K562 (cell line): ENCODE measurements around the gene C16orf74. TPM values are rescaled to one million over a fixed set of nuclear protein-coding genes. Genes with fewer than 3 reads are reported as not detected.

Experiments
- ATAC-seq: fragments of 200-7000 bp; cut with Tn5 transposase; 3 replicates; pipeline ENCODE4 v1.9.1; 2020; ENCODE audit warnings: moderate library complexity
- BruUV-seq: library from RNA; stranded (reverse); fragments of 400-500 nt; replicated peaks from 2 replicates; lab custom pipeline; 2021; lab: Mats Ljungman, UMichigan
- CTCF ChIA-PET: fragments of 300-600 bp; formaldehyde crosslinking; extraction: SDS; loops from one replicate; lab custom pipeline; 2021; ENCODE audit warnings: low intra/inter-chr PET ratio; lab: Yijun Ruan, JAX
- POLR2A ChIA-PET: fragments of 300-600, 350-650 bp; sonication (Branson Sonifier 250); formaldehyde crosslinking; extraction: SDS; loops from one replicate; lab custom pipeline; 2021; ENCODE audit warnings: antibody characterized with exemption, inconsistent platforms; lab: Yijun Ruan, JAX
- DNase-seq, 4 experiments: peaks; one replicate each; pipeline versions ENCODE4 v3.0.0 to v3.0.0-alpha.2; 2011 to 2018; ENCODE audit warnings: low spot score in 3 of 4, mixed read lengths in 3 of 4; ENCODE audit errors: extremely low read depth in 1 of 4
- FAIRE-seq: peaks from 2 replicates; lab custom pipeline; 2011; peaks lifted over from hg19 to GRCh38; lab: Jason Lieb, UNC
- H2AFZ ChIP-seq: 2 replicates; pipeline ENCODE4 v1.6.0; 2011; ENCODE audit warnings: low read depth, low read length, control low read depth, inconsistent platforms
- H3K27ac ChIP-seq: fragments of 200-600 bp; 3 replicates; pipeline ENCODE4 v1.8.0; 2011; ENCODE audit warnings: low read depth, mild to moderate bottlenecking, control low read depth, inconsistent platforms, low read length, moderate library complexity, mixed read lengths; ENCODE audit errors: extremely low read depth
- H3K27me3 ChIP-seq, 2 experiments: fragments of 300-600 bp in 1 of 2; 2 replicates in 1 of 2; 3 replicates in 1 of 2; pipeline versions ENCODE4 v1.6.0 to v1.8.0; 2011; ENCODE audit warnings: inconsistent platforms in 2 of 2, low read length in 2 of 2, mild to moderate bottlenecking in 1 of 2, mixed read lengths in 1 of 2, moderate library complexity in 1 of 2; ENCODE audit not compliant: control insufficient read depth in 2 of 2, insufficient read depth in 2 of 2
- H3K36me3 ChIP-seq: fragments of 300-600 bp; 3 replicates; pipeline ENCODE4 v1.8.0; 2011; ENCODE audit warnings: mild to moderate bottlenecking, low read length, inconsistent platforms; ENCODE audit not compliant: control insufficient read depth, insufficient read depth
- H3K4me1 ChIP-seq, 2 experiments: fragments of 200-600 bp in 1 of 2; replicated peaks in 1 of 2; 2 replicates in 1 of 2; 3 replicates in 1 of 2; pipeline versions ENCODE4 v1.5.1 to v1.8.0; 2011; ENCODE audit warnings: inconsistent platforms in 2 of 2, low read length in 2 of 2, mild to moderate bottlenecking in 1 of 2, mixed read lengths in 1 of 2, moderate library complexity in 1 of 2; ENCODE audit not compliant: control insufficient read depth in 2 of 2, insufficient read depth in 2 of 2
- H3K4me2 ChIP-seq: 2 replicates; pipeline ENCODE4 v1.6.1; 2011; ENCODE audit warnings: low read length, control low read depth, inconsistent platforms, mixed read lengths; ENCODE audit not compliant: insufficient read depth
- H3K4me3 ChIP-seq: fragments of 200-600 bp; sonication (generic), shearing (Covaris generic); 2 replicates; pipeline ENCODE4 v1.5.1; 2016; ENCODE audit warnings: control low read depth, inconsistent platforms
- H3K79me2 ChIP-seq: fragments of 200-600 bp; 3 replicates; pipeline ENCODE4 v1.8.0; 2011; ENCODE audit warnings: low read length, inconsistent platforms; ENCODE audit not compliant: control insufficient read depth, insufficient read depth
- H3K9ac ChIP-seq, 2 experiments: 2 replicates each; pipeline versions ENCODE4 v1.6.0 to v1.6.1; 2011; ENCODE audit warnings: low read depth in 2 of 2, low read length in 2 of 2, control low read depth in 1 of 2, inconsistent platforms in 1 of 2, mild to moderate bottlenecking in 1 of 2, mixed read lengths in 1 of 2; ENCODE audit not compliant: insufficient read depth in 1 of 2
- H3K9me1 ChIP-seq: one replicate; pipeline ENCODE4 v1.6.0; 2011; ENCODE audit warnings: inconsistent platforms, mild to moderate bottlenecking, low read length, moderate library complexity; ENCODE audit not compliant: control insufficient read depth, insufficient read depth
- H3K9me3 ChIP-seq: replicated peaks from 2 replicates; pipeline ENCODE4 v1.5.1; 2011; ENCODE audit warnings: low read depth, low read length, inconsistent platforms; ENCODE audit not compliant: control insufficient read depth, insufficient read depth
- H4K20me1 ChIP-seq: replicated peaks from 2 replicates; pipeline ENCODE4 v1.6.1; 2011; ENCODE audit warnings: low read length, inconsistent platforms, mixed read lengths; ENCODE audit not compliant: control insufficient read depth, insufficient read depth
- EP400 ChIP-seq: fragments of 450-650 bp; IDR thresholded peaks from 2 replicates; pipeline ENCODE4 v1.6.1; 2017; ENCODE audit warnings: antibody characterized with exemption, mild to moderate bottlenecking, moderate library complexity
- ERF ChIP-seq: fragments of 450-650 bp; formaldehyde crosslinking; IDR thresholded peaks from 2 replicates; pipeline ENCODE4 v1.4.0; 2020; ENCODE audit warnings: mild to moderate bottlenecking, mixed read lengths
- POLR2G ChIP-seq: fragments of 200-400 bp; formaldehyde crosslinking; IDR thresholded peaks from 2 replicates; pipeline ENCODE4 v1.6.1; 2017; ENCODE audit warnings: low read depth, mild to moderate bottlenecking, antibody characterized with exemption, low read length, moderate library complexity
- ZKSCAN1 ChIP-seq: fragments of 150-350 bp; IDR thresholded peaks from 2 replicates; pipeline ENCODE4 v1.6.1; 2016; ENCODE audit warnings: low read depth, low read length
- ZNF239 ChIP-seq: fragments of 250-450 bp; sonication (Bioruptor Pico); IDR thresholded peaks from 2 replicates; pipeline ENCODE4 v1.4.0; 2020; ENCODE audit warnings: mild to moderate bottlenecking
- ZNF436 ChIP-seq: fragments of 250-450, 450-650 bp; sonication (Bioruptor Pico); formaldehyde crosslinking; IDR thresholded peaks from 2 replicates; pipeline ENCODE4 v1.7.0; 2020; ENCODE audit warnings: mild to moderate bottlenecking
- WGBS: fragments of 100-300 bp; shearing (Covaris generic); methylation state at CpG from one replicate; pipeline ENCODE4 v1.1.6; 2016; ENCODE audit warnings: low coverage, mixed read lengths; ENCODE audit not compliant: insufficient coverage; ENCODE audit errors: missing lambda C conversion rate; 5-methylcytosine and 5-hydroxymethylcytosine counted together
- in situ Hi-C: fragments of 300-500 bp; cut with MboI; formaldehyde crosslinking; loops from 4 replicates; pipeline ENCODE4 v1.15.0; 2018; ENCODE audit warnings: inconsistent platforms, mixed read lengths
- intact Hi-C: fragments of 100-400 bp; cut with micrococcal nuclease; formaldehyde crosslinking; loops from 2 replicates; pipeline ENCODE4 v1.14.2; 2022
- polyA plus RNA-seq, 8 experiments: library from polyadenylated mRNA; depleted of rRNA in 4 of 8; stranded (reverse) in 5 of 8; unstranded in 3 of 8; fragments of >200 nt; fragmentation: Nextera tagmentation in 2 of 8; fragmentation: Illumina TruSeq in 1 of 8; extraction: Ambion mirVana in 2 of 8; extraction: Trizol in 1 of 8; gene quantifications; 2 replicates each; pipeline versions ENCODE4 v1.2.1 to v1.2.3, GENCODE V29; 2011 to 2014; ENCODE audit warnings: inconsistent platforms in 1 of 8, missing spikeins in 1 of 8
- total RNA-seq, 7 experiments: library from RNA; depleted of rRNA in 6 of 7; stranded (reverse); fragments of >200 nt in 6 of 7; fragmentation: Illumina TruSeq in 2 of 7; extraction: Trizol in 2 of 7; gene quantifications; 2 replicates each; pipeline versions ENCODE4 v1.2.1 to v1.2.3, GENCODE V29; 2011 to 2021; ENCODE audit warnings: low replicate concordance in 1 of 7
- TF ChIP-seq, protein P1 (sequence below), 3 experiments: IDR thresholded peaks in 2 of 3; conservative IDR thresholded peaks in 1 of 3; 2 replicates each; pipeline ENCODE4 v1.5.1; 2011 to 2012; ENCODE audit warnings: low read length in 3 of 3, mild to moderate bottlenecking in 3 of 3, control low read depth in 2 of 3, improper control_type of control experiment in 1 of 3, inconsistent platforms in 1 of 3, low read depth in 1 of 3, mixed read lengths in 1 of 3, moderate library complexity in 1 of 3; ENCODE audit not compliant: insufficient read depth in 2 of 3
- TF ChIP-seq, protein P2 (sequence below): fragments of 200-800 bp; sonication (Bioruptor generic); IDR thresholded peaks from 2 replicates; pipeline ENCODE4 v1.6.1; 2017; ENCODE audit warnings: missing genetic modification characterization, missing compliant biosample characterization
- TF ChIP-seq, protein P3 (sequence below): sonication (generic); formaldehyde crosslinking; IDR thresholded peaks from 2 replicates; pipeline ENCODE4 v1.4.0; 2020; ENCODE audit warnings: mild to moderate bottlenecking, missing genetic modification reagents

Gene C16orf74
- total and polyA plus RNA-seq, 9 of the 15 experiments (the other 6 are each of a cell fraction or from before 2014, with no cell fraction given), result not detected

DNA sequence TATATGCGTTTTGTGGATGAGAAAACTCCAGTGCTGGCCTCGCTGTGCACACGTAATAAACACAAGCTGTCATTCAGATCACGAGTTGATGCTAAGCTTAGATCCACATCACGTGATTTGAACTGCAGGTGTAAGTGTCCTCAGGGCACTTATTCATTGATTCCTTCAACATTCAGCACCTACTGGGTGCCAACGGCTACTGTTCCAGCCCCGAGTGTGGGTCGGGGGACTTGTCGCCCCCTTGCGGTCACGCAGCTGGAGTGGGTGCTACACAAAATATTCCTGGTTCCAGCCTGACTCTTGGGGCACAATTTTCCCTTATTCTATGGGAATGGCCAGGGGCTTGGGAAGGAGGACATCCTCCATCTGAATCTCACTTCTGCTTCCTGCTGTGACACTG lies 32.2 kb downstream of the C16orf74 start (continued):
- TF ChIP-seq, protein P1, sequence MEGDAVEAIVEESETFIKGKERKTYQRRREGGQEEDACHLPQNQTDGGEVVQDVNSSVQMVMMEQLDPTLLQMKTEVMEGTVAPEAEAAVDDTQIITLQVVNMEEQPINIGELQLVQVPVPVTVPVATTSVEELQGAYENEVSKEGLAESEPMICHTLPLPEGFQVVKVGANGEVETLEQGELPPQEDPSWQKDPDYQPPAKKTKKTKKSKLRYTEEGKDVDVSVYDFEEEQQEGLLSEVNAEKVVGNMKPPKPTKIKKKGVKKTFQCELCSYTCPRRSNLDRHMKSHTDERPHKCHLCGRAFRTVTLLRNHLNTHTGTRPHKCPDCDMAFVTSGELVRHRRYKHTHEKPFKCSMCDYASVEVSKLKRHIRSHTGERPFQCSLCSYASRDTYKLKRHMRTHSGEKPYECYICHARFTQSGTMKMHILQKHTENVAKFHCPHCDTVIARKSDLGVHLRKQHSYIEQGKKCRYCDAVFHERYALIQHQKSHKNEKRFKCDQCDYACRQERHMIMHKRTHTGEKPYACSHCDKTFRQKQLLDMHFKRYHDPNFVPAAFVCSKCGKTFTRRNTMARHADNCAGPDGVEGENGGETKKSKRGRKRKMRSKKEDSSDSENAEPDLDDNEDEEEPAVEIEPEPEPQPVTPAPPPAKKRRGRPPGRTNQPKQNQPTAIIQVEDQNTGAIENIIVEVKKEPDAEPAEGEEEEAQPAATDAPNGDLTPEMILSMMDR (IDR thresholded peaks at IDR 0.05 in 2 of 3, conservative IDR thresholded peaks at IDR 0.05 in 1 of 3; ENCODE audit: insufficient read depth in 2 of 3, low read depth in 1 of 3, low read length in 3 of 3), result peak; percentile 75 to 90 (median 86)
- TF ChIP-seq ERF (CRISPR knock-in tag), result no peak
- peak; percentile 98 for TF ChIP-seq ZKSCAN1
- TF ChIP-seq, protein P2, sequence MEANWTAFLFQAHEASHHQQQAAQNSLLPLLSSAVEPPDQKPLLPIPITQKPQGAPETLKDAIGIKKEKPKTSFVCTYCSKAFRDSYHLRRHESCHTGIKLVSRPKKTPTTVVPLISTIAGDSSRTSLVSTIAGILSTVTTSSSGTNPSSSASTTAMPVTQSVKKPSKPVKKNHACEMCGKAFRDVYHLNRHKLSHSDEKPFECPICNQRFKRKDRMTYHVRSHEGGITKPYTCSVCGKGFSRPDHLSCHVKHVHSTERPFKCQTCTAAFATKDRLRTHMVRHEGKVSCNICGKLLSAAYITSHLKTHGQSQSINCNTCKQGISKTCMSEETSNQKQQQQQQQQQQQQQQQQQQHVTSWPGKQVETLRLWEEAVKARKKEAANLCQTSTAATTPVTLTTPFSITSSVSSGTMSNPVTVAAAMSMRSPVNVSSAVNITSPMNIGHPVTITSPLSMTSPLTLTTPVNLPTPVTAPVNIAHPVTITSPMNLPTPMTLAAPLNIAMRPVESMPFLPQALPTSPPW (CRISPR knock-in tag), result no peak

DNA sequence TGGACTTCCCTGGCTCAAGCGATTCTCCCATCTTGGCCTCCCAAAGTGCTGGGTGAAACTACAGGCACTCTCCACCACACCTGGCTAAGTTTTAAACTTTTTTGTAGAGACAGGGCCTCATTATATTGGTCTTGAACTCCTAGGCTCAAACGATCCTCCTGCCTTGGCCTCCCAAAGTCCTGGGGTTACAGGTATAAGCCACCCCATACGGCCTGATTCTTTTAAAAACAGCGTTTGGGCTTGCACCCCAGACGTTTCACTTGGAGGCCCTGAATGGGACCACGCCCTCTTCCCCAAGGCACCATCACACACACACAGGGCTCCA lies 32.8 kb downstream of the C16orf74 start:
- ChIA-PET CTCF (interaction anchor here (0.7 to 4.5 kb wide), 8 partner anchors 8 to 442 kb away, joined by 3 to 35 read pairs (median 4); no protein-coding TSS in a partner anchor), POLR2A (interaction anchor here (1.0 kb wide), 1 partner anchor 12 kb away, joined by 3 read pairs; no protein-coding TSS in a partner anchor)
- peaks cover 16% of the 10 kb centered on the region; the same call in 1 of the 2 replicates for H4K20me1 ChIP-seq
- WGBS, result 9% methylated on average over 6 of the region's 6 CpGs
- no peaks in the 10 kb centered on the region for H3K9me1 ChIP-seq
- in situ Hi-C loops, result loop anchor here (10.0 kb wide), 1 partner anchor 293 kb away; no protein-coding TSS in a partner anchor
- no peak overlapping the region for H3K27ac ChIP-seq
- H3K4me3 ChIP-seq, result no peak overlapping the region
- no peak overlapping the region for H3K9ac ChIP-seq
- intact Hi-C loops, result loop anchor here (1.0 to 10.0 kb wide), 4 partner anchors 43 to 296 kb away; no protein-coding TSS in a partner anchor
- TF ChIP-seq, protein P3, sequence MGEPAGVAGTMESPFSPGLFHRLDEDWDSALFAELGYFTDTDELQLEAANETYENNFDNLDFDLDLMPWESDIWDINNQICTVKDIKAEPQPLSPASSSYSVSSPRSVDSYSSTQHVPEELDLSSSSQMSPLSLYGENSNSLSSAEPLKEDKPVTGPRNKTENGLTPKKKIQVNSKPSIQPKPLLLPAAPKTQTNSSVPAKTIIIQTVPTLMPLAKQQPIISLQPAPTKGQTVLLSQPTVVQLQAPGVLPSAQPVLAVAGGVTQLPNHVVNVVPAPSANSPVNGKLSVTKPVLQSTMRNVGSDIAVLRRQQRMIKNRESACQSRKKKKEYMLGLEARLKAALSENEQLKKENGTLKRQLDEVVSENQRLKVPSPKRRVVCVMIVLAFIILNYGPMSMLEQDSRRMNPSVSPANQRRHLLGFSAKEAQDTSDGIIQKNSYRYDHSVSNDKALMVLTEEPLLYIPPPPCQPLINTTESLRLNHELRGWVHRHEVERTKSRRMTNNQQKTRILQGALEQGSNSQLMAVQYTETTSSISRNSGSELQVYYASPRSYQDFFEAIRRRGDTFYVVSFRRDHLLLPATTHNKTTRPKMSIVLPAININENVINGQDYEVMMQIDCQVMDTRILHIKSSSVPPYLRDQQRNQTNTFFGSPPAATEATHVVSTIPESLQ (CRISPR knock-in tag), result 0 out of 2 replicates have a peak, but pooled peaks have one; percentile 48
- TF ChIP-seq EP400 (no peak), ZNF436 (no peak), POLR2G (no peak), ZNF239 (CRISPR knock-in tag) (no peak)
- no peaks in the 10 kb centered on the region for H3K9me3 ChIP-seq
- no peaks in the 10 kb centered on the region for H3K36me3 ChIP-seq
- FAIRE-seq, result no peak
- peaks cover 3 to 38% of the 10 kb centered on the region in 2 experiments; a peak in 4 of 5 replicates for H3K4me1 ChIP-seq
- no TSS peak for BruUV-seq
- H3K4me2 ChIP-seq, result peak overlapping the region; percentile 35; the same call in 1 of the 2 replicates
- ATAC-seq, result peak; percentile 13
- H2AFZ ChIP-seq, result no peak overlapping the region
- DNase-seq, result no peak
- peaks cover 19 to 53% of the 10 kb centered on the region in 2 experiments; a peak in 4 of 5 replicates for H3K27me3 ChIP-seq
- H3K79me2 ChIP-seq, result no peaks in the 10 kb centered on the region
